CD4-positive, CD25-positive, alpha-beta regulatory T cell (primary cell): ENCODE results near the gene FCN1. TPM values are rescaled to one million over a fixed set of nuclear protein-coding genes. Genes with fewer than 3 reads are reported as not detected.

Source experiments
- ATAC-seq, 2 donors: fragments of 150-1000 bp; cut with Tn5 transposase; one replicate each; pipeline ENCODE4 v1.10.0; 2021; ENCODE audit warnings: low read depth in 2 of 2, moderate number of reproducible peaks in 2 of 2, moderate library complexity in 1 of 2
- DNase-seq, 3 donors: peaks; one replicate each; pipeline versions ENCODE4 v3.0.0 to v3.0.0-alpha.2; 2012 to 2022; ENCODE audit warnings: mixed read lengths in 1 of 3
- H3K27ac ChIP-seq: one replicate; pipeline ENCODE4 v1.7.0; 2013; ENCODE audit warnings: mild to moderate bottlenecking, low read length; ENCODE audit not compliant: insufficient read depth, poor library complexity, severe bottlenecking
- H3K27me3 ChIP-seq: one replicate; pipeline ENCODE4 v1.7.0; 2013; ENCODE audit warnings: low read length; ENCODE audit not compliant: control insufficient read depth, insufficient read depth
- H3K36me3 ChIP-seq: one replicate; pipeline ENCODE4 v1.7.0; 2013; ENCODE audit warnings: mild to moderate bottlenecking, low read length, moderate library complexity; ENCODE audit not compliant: control insufficient read depth, insufficient read depth
- H3K4me1 ChIP-seq: 2 replicates; pipeline ENCODE4 v1.7.0; 2013; ENCODE audit warnings: mild to moderate bottlenecking, low read length; ENCODE audit not compliant: insufficient read depth, control insufficient read depth, poor library complexity, severe bottlenecking
- H3K4me3 ChIP-seq: one replicate; pipeline ENCODE4 v1.7.0; 2013; ENCODE audit warnings: low read depth, mild to moderate bottlenecking, low read length, moderate library complexity
- H3K9me3 ChIP-seq, 2 experiments: 1 replicate in 1 of 2; 2 replicates in 1 of 2; pipeline ENCODE4 v1.7.0; 2013; ENCODE audit warnings: low read length in 2 of 2, mild to moderate bottlenecking in 1 of 2, moderate library complexity in 1 of 2; ENCODE audit not compliant: control insufficient read depth in 2 of 2
- H3K27ac Mint-ChIP-seq, 3 donors: one replicate each; pipeline ENCODE4 v1.8.0; 2020 to 2022; ENCODE audit warnings: mild to moderate bottlenecking in 3 of 3, mixed read lengths in 3 of 3, moderate library complexity in 2 of 3
- H3K27me3 Mint-ChIP-seq: one replicate; pipeline ENCODE4 v1.8.0; 2022; ENCODE audit warnings: mild to moderate bottlenecking, mixed read lengths
- H3K36me3 Mint-ChIP-seq: one replicate; pipeline ENCODE4 v1.8.0; 2020; ENCODE audit warnings: mixed read lengths
- H3K4me1 Mint-ChIP-seq, 4 donors: one replicate each; pipeline ENCODE4 v1.8.0; 2020 to 2022; ENCODE audit warnings: mixed read lengths in 4 of 4, mild to moderate bottlenecking in 1 of 4
- H3K4me3 Mint-ChIP-seq, 4 donors: one replicate each; pipeline ENCODE4 v1.8.0; 2020 to 2022; ENCODE audit warnings: mild to moderate bottlenecking in 4 of 4, mixed read lengths in 4 of 4, moderate library complexity in 3 of 4
- H3K9me3 Mint-ChIP-seq, 7 donors: one replicate each; pipeline ENCODE4 v1.8.0; 2020 to 2022; ENCODE audit warnings: mixed read lengths in 7 of 7, mild to moderate bottlenecking in 3 of 7, moderate library complexity in 2 of 7
- polyA plus RNA-seq, 4 donors: library from polyadenylated mRNA; unstranded; fragments of 300-500 nt; fragmentation: Illumina TruSeq; gene quantifications; one replicate each; pipeline ENCODE4 v1.2.3, GENCODE V29; 2021
- total RNA-seq: library from RNA; stranded (reverse); gene quantifications from one replicate; pipeline ENCODE4 v1.2.3, GENCODE V29; 2022

The FCN1 gene
- total and polyA plus RNA-seq, 5 donors from 2014 or later: 0.72 to 7.1 (median 2.1) TPM; not detected in 2

DNA sequence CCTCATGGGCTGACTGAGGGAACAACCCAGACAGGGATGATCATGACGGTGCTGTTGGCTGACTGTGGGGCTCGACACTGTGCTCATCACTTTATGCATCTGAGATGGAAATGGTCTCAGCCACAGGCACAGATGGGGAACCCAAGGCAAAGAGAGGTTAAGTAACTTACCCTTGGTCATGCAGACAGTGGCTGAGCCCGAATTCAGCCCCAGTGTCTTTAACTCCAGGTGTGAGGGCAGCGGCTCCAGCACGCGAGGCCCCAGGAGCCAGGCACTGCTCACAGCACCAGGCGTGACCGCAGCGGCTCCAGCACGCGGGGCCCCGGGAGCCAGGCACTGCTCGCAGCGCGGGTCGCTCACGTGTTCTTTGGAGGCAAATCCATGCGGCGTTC, 45.3 kb upstream of the FCN1 start:
- Histone ChIP-seq H3K9me3 (no peaks in the 10 kb centered on the region), H3K27me3 (no peaks in the 10 kb centered on the region), H3K4me3 (no peak overlapping the region), H3K36me3 (no peaks in the 10 kb centered on the region), H3K4me1 (no peaks in the 10 kb centered on the region), H3K27ac (no peak overlapping the region)
- DNase-seq (no peak), ATAC-seq (no peak)
- no peak overlapping the region for H3K4me3 Mint-ChIP-seq
- no peaks in the 10 kb centered on the region for H3K9me3 Mint-ChIP-seq
- no peak overlapping the region for H3K27ac Mint-ChIP-seq
- H3K27me3 Mint-ChIP-seq: no peaks in the 10 kb centered on the region
- H3K4me1 Mint-ChIP-seq: no peaks in the 10 kb centered on the region
- no peaks in the 10 kb centered on the region for H3K36me3 Mint-ChIP-seq

DNA sequence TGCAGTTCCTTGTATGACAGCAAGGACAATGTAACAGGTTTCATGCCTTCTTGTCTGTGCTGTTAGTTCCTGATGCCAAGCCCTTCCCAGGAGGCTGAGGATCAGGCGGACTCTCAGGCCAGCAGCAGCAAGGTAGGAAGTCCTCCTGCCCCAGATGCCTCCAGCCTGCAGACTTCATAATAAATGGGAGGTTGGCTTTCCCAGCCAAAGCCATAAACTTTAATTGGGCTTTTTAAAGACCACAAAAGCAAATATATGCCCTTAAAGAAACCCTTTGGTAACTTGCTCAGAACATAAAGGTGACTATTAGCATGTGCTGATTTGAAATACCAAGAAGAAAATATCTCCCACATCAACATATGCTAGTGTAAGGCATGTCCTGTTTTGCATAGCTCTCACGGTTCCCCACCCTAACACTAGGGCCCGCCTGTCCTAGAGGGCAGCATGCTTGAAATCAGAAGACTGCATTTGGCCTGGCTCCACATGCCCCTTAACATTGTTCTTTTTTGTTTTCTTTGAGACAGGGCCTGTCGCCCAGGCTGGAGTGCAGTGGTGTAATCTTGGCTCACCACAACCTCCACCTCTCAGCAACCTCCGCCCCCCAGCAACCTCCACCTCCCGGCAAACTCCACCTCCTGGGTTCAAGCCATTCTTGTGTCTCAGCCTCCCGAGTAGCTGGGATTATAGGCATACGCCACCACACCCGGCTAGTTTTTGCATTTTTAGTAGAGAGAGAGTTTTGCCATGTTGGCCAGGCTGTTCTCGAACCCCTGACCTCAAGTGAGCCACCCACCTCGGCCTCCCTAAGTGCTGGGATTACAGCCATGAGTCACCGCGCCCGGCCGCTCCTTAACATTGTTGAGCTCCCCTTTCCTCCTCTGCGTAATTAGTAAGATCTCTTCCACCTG, 44.6 kb upstream of the FCN1 start:
- Histone ChIP-seq H3K27ac (no peak overlapping the region), H3K36me3 (no peaks in the 10 kb centered on the region), H3K4me1 (no peaks in the 10 kb centered on the region), H3K4me3 (no peak overlapping the region), H3K27me3 (no peaks in the 10 kb centered on the region), H3K9me3 (no peaks in the 10 kb centered on the region)
- DNase-seq (no peak), ATAC-seq (no peak)
- Mint-ChIP-seq H3K27ac (no peak overlapping the region), H3K9me3 (no peaks in the 10 kb centered on the region), H3K36me3 (no peaks in the 10 kb centered on the region), H3K4me1 (no peaks in the 10 kb centered on the region), H3K27me3 (no peaks in the 10 kb centered on the region), H3K4me3 (no peak overlapping the region)

DNA sequence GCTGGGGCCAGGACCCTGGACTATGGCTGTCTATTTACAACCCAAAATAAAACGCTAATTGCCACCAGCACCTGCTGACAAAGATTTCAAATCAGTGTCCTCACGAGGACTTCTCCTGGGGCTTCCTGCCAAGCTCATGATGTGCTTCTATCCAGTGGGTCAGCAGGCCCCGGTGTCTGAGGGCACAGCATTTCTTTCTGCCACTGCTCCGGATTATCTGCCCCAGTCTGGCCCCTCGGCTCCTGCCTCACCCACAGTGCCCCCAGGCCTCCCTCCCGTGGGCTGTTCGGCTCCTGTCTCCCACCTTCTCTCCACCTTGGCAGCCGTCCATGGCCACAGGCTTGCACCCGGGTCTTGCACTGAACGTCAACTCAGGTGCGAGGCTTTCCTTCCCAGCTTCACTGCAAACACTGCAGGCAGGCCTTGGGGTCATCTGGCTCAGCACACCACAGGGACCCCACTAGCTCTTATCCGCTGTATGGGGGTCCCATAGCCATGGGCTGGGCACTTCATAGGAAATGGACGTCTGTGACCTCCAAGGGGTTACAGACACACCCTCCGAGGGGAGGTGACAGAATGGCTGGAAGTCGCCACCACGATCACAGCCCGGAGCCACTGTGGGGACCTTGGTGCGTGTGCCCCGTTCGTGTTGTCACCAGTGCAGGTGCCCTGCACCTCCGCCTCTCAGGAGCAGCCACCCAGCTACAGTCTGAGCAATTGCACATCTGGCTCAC, 43.8 kb upstream of the FCN1 start:
- no peaks in the 10 kb centered on the region for H3K4me1 Mint-ChIP-seq
- ATAC-seq (no peak), DNase-seq (no peak)
- no peaks in the 10 kb centered on the region for H3K9me3 Mint-ChIP-seq
- H3K27me3 Mint-ChIP-seq: no peaks in the 10 kb centered on the region
- H3K27ac ChIP-seq: no peak overlapping the region
- no peaks in the 10 kb centered on the region for H3K27me3 ChIP-seq
- no peaks in the 10 kb centered on the region for H3K9me3 ChIP-seq
- H3K4me3 ChIP-seq: no peak overlapping the region
- no peak overlapping the region for H3K4me3 Mint-ChIP-seq
- no peaks in the 10 kb centered on the region for H3K36me3 Mint-ChIP-seq
- H3K36me3 ChIP-seq: no peaks in the 10 kb centered on the region
- no peak overlapping the region for H3K27ac Mint-ChIP-seq
- no peaks in the 10 kb centered on the region for H3K4me1 ChIP-seq

DNA sequence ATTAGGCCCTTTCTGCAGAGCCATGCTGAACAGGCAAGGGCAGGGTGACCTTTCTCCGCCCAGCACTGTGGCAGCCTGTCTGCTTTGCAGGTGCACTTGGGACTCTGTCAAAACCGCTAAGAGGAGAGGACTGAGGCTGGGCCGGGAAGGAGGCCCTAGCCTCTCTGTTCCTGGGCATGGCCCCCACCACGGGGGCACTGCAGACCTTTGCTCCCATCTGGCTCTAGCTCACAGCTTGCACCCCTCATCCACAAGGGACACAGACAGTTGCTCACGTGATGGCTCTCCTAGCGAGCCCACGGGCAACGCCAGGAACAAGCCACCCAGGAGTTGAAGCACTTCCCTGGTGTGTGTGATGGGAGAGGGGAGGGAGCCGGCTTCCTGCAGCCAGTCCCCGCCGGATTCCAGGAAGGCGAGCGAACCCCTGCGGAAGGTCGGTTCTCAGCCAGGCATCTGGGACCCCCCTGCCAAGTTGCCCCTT, 43.0 kb upstream of the FCN1 start:
- H3K9me3 ChIP-seq: no peaks in the 10 kb centered on the region
- no peaks in the 10 kb centered on the region for H3K9me3 Mint-ChIP-seq
- no peaks in the 10 kb centered on the region for H3K4me1 ChIP-seq
- DNase-seq (no peak), ATAC-seq (no peak)
- no peak overlapping the region for H3K4me3 Mint-ChIP-seq
- H3K4me3 ChIP-seq: no peak overlapping the region
- H3K36me3 Mint-ChIP-seq: no peaks in the 10 kb centered on the region
- H3K27me3 Mint-ChIP-seq: no peaks in the 10 kb centered on the region
- no peaks in the 10 kb centered on the region for H3K4me1 Mint-ChIP-seq
- H3K27me3 ChIP-seq: no peaks in the 10 kb centered on the region
- no peak overlapping the region for H3K27ac Mint-ChIP-seq
- no peaks in the 10 kb centered on the region for H3K36me3 ChIP-seq
- no peak overlapping the region for H3K27ac ChIP-seq

DNA sequence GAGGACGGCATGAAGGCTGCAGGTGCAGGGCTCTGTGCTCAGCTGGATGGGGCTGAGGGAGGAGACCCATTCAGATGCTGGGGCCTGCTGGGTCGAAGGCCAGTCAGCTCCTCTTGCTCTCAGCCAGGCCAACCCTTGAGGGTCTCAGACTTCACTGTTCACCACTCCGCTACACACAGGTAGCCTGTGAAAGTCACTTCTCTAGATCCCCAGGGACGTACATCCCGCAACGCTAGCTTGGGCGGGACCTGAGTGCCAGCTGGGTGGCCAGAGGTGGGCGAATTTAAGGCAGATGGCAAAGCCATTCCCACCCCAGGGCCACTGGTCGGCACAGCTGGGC, 42.2 kb upstream of the FCN1 start:
- no peaks in the 10 kb centered on the region for H3K4me1 ChIP-seq
- Mint-ChIP-seq H3K36me3 (no peaks in the 10 kb centered on the region), H3K4me3 (no peak overlapping the region), H3K27me3 (no peaks in the 10 kb centered on the region), H3K27ac (no peak overlapping the region), H3K4me1 (no peaks in the 10 kb centered on the region), H3K9me3 (no peaks in the 10 kb centered on the region)
- no peaks in the 10 kb centered on the region for H3K36me3 ChIP-seq
- no peak overlapping the region for H3K27ac ChIP-seq
- no peaks in the 10 kb centered on the region for H3K9me3 ChIP-seq
- DNase-seq: no peak
- no peak for ATAC-seq
- H3K4me3 ChIP-seq: no peak overlapping the region
- no peaks in the 10 kb centered on the region for H3K27me3 ChIP-seq

DNA sequence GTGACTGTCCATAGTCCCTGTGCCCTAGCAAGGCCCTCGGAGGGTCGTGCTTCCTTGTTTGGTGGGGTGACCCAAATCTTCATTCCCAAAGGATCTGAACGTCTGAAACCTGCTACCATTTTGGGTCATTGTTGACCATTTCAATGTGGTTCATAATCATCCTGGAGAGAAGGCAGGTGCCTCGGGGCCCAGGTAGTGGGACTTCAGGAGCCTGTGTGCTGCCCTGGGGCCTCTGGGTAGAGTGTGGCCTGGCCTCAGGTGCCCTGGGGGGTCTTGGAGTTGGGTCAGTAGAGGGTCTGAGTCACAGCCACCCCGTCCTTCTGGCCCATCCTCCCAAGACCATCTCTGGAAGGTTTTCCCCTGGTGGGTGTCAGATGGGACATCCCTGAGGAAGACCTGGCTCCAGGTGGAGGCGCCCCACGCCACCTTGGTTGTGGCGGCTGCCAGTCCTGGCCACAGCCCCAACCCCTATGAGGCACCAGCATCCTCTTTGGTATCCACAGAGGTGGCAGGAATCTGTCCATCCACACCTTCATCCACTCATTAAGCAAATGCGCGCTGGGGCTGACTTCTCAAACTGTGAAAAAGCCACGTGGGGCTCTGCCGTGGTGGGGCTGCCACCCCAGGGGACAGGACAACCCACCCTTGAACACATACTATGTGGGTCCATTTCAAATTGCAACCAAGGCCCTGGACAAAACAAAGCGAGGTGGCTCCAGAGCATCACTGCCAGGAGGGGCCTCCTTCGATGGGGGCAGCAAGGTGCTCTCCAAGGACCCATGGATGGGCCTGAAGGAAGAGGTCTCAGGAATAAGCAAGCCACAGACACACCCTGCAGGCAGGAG, 41.6 kb upstream of the FCN1 start:
- no peaks in the 10 kb centered on the region for H3K4me1 Mint-ChIP-seq
- Histone ChIP-seq H3K4me3 (no peak overlapping the region), H3K27ac (no peak overlapping the region), H3K4me1 (no peaks in the 10 kb centered on the region), H3K9me3 (no peaks in the 10 kb centered on the region), H3K36me3 (no peaks in the 10 kb centered on the region), H3K27me3 (no peaks in the 10 kb centered on the region)
- no peaks in the 10 kb centered on the region for H3K9me3 Mint-ChIP-seq
- H3K4me3 Mint-ChIP-seq: no peak overlapping the region
- H3K27ac Mint-ChIP-seq: no peak overlapping the region
- H3K27me3 Mint-ChIP-seq: no peaks in the 10 kb centered on the region
- no peaks in the 10 kb centered on the region for H3K36me3 Mint-ChIP-seq
- DNase-seq: no peak
- no peak for ATAC-seq

DNA sequence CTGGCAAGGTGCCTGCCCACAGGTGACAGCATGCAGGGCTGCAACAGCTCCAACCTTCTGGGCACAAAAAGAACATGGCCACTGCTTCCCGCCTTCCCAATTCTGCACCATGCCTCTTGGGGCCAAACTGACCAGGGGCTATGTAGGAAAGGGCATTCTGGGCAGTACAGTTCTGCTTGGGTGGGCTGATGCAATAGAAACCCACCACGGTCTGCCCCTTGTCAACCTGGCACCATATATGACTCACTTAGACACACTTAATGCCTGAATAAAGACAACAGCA, 40.2 kb upstream of the FCN1 start:
- H3K9me3 Mint-ChIP-seq: no peaks in the 10 kb centered on the region
- no peaks in the 10 kb centered on the region for H3K4me1 ChIP-seq
- no peak for ATAC-seq
- H3K4me3 ChIP-seq: no peak overlapping the region
- H3K27me3 ChIP-seq: no peaks in the 10 kb centered on the region
- no peak overlapping the region for H3K27ac ChIP-seq
- no peaks in the 10 kb centered on the region for H3K36me3 Mint-ChIP-seq
- H3K36me3 ChIP-seq: no peaks in the 10 kb centered on the region
- no peaks in the 10 kb centered on the region for H3K27me3 Mint-ChIP-seq
- H3K4me1 Mint-ChIP-seq: no peaks in the 10 kb centered on the region
- no peak for DNase-seq
- H3K9me3 ChIP-seq: no peaks in the 10 kb centered on the region
- H3K4me3 Mint-ChIP-seq: no peak overlapping the region
- H3K27ac Mint-ChIP-seq: no peak overlapping the region
